Endodermal cell (in vitro differentiated cells): ENCODE results near the gene ETDC. TPM values are rescaled to one million over a fixed set of nuclear protein-coding genes. Genes with fewer than 3 reads are reported as not detected.
"Not testable (repeated sequence)": the region's sequence is repeated elsewhere in the genome, so short reads cannot be mapped to it uniquely, and the experiment has no call there.

ENCODE experiments used
- DNase-seq: peaks from one replicate; pipeline ENCODE4 v3.0.0-alpha.2; 2017
- H3K27ac ChIP-seq: 2 replicates; pipeline ENCODE4 v1.5.1; 2013; ENCODE audit warnings: mild to moderate bottlenecking, low read depth, low read length, moderate library complexity
- H3K27me3 ChIP-seq: 2 replicates; pipeline ENCODE4 v1.6.1; 2013; ENCODE audit warnings: mild to moderate bottlenecking, low read length, moderate library complexity; ENCODE audit not compliant: insufficient read depth, control insufficient read depth, poor library complexity, severe bottlenecking
- H3K36me3 ChIP-seq: 2 replicates; pipeline ENCODE4 v1.7.0; 2013; ENCODE audit warnings: mild to moderate bottlenecking, low read length, moderate library complexity; ENCODE audit not compliant: control insufficient read depth, insufficient read depth
- H3K4me1 ChIP-seq: one replicate; pipeline ENCODE4 v1.7.0; 2013; ENCODE audit warnings: low read length; ENCODE audit not compliant: control insufficient read depth, insufficient read depth
- H3K4me3 ChIP-seq: 2 replicates; pipeline ENCODE4 v1.5.1; 2013; ENCODE audit warnings: mild to moderate bottlenecking, low read length, moderate library complexity
- H3K9ac ChIP-seq: 2 replicates; pipeline ENCODE4 v1.6.1; 2013; ENCODE audit warnings: mild to moderate bottlenecking, low read length, moderate library complexity; ENCODE audit not compliant: poor library complexity, severe bottlenecking; ENCODE audit errors: extremely low read depth
- H3K9me3 ChIP-seq: 2 replicates; pipeline ENCODE4 v1.6.1; 2013; ENCODE audit warnings: mild to moderate bottlenecking, low read length, moderate library complexity; ENCODE audit not compliant: control insufficient read depth
- H3K27ac Mint-ChIP-seq: 2 replicates; pipeline ENCODE4 v1.8.0; 2020; ENCODE audit warnings: mixed read lengths
- H3K27me3 Mint-ChIP-seq: 2 replicates; pipeline ENCODE4 v1.8.0; 2021; ENCODE audit warnings: mild to moderate bottlenecking, mixed read lengths; ENCODE audit not compliant: insufficient read depth
- H3K36me3 Mint-ChIP-seq: 2 replicates; pipeline ENCODE4 v1.8.0; 2020; ENCODE audit warnings: low read depth, mixed read lengths
- H3K4me1 Mint-ChIP-seq: 2 replicates; pipeline ENCODE4 v1.8.0; 2020; ENCODE audit warnings: mixed read lengths
- H3K4me3 Mint-ChIP-seq: 2 replicates; pipeline ENCODE4 v1.8.0; 2020; ENCODE audit warnings: mild to moderate bottlenecking, moderate library complexity, mixed read lengths
- H3K9me3 Mint-ChIP-seq: 2 replicates; pipeline ENCODE4 v1.8.0; 2020; ENCODE audit warnings: mild to moderate bottlenecking, mixed read lengths
- WGBS, 2 experiments: methylation state at CpG; one replicate each; pipeline versions ENCODE4 v1.1.5 to v1.1.7; 2013; ENCODE audit warnings: missing lambda C conversion rate in 2 of 2, mixed read lengths in 1 of 2; ENCODE audit not compliant: insufficient coverage in 1 of 2, insufficient read length in 1 of 2; 5-methylcytosine and 5-hydroxymethylcytosine counted together
- total RNA-seq, 2 donors: library from RNA; stranded (reverse); fragmentation: NEBNext Ultra II Directional in 1 of 2; extraction: Animal tissue kit (Norgen Biotek cat#: 25700) in 1 of 2; gene quantifications; 2 replicates in 1 of 2; 3 replicates in 1 of 2; pipeline ENCODE4 v1.2.1, GENCODE V29; 2021
- TF ChIP-seq, protein P1 (sequence below): fragments of 200-600 bp; sonication (generic); conservative IDR thresholded peaks from 2 replicates; pipeline ENCODE4 v1.5.0; 2021; ENCODE audit warnings: antibody characterized with exemption, mild to moderate bottlenecking

Gene ETDC
- total RNA-seq, 2 donors from 2014 or later: not detected

DNA sequence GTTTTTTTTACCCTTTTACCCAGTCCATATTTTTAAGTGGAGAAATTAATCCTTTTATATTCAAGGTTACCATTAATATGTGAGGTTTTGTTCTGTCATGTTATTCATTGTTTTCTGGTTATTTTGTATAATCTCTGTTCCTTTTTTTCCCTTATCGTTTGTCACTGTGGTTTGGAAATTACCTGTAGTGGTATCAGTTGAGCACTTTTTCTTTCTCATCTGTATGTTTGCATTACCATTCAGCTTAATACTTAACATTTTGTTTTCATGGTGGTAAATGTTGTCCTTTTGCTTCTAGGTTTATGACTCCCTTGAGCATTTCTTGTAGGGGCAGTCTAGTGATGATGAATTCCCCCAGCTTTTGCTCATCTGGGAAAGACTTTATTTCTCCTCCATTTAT is 6.6 kb downstream of the ETDC start:
- Mint-ChIP-seq H3K27ac (no peak overlapping the region), H3K27me3 (no peaks in the 10 kb centered on the region), H3K9me3 (peaks cover 89% of the 10 kb centered on the region)

DNA sequence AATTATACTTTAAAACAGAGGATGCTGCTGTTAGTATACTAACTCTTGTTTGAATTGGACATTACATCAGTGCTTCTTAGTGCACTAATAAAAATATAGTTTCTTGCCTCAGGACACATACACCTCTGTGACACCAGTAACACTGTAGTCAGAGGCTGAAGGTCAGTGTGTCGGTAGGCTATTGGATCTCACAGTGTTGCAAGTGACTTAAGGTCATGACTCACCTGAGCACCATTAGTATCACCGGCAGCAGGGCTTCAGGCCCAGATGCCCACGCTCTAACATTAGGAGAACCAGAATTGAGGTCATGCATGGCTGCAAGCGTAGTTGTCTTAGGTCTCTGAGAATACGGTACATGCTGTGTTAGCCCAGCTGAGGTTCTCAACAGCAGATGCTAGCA is 15.2 kb downstream of the ETDC start:
- Histone ChIP-seq H3K4me1 (no peaks in the 10 kb centered on the region), H3K9ac (no peak overlapping the region), H3K27me3 (no peaks in the 10 kb centered on the region), H3K9me3 (peaks cover 17% of the 10 kb centered on the region), H3K27ac (no peak overlapping the region), H3K4me3 (no peak overlapping the region), H3K36me3 (no peaks in the 10 kb centered on the region)
- DNase-seq: no peak
- Mint-ChIP-seq H3K4me3 (no peak overlapping the region), H3K9me3 (peaks cover 73% of the 10 kb centered on the region), H3K27me3 (no peaks in the 10 kb centered on the region), H3K36me3 (peaks cover 36% of the 10 kb centered on the region), H3K27ac (no peak overlapping the region), H3K4me1 (no peaks in the 10 kb centered on the region)
- TF ChIP-seq, protein P1, sequence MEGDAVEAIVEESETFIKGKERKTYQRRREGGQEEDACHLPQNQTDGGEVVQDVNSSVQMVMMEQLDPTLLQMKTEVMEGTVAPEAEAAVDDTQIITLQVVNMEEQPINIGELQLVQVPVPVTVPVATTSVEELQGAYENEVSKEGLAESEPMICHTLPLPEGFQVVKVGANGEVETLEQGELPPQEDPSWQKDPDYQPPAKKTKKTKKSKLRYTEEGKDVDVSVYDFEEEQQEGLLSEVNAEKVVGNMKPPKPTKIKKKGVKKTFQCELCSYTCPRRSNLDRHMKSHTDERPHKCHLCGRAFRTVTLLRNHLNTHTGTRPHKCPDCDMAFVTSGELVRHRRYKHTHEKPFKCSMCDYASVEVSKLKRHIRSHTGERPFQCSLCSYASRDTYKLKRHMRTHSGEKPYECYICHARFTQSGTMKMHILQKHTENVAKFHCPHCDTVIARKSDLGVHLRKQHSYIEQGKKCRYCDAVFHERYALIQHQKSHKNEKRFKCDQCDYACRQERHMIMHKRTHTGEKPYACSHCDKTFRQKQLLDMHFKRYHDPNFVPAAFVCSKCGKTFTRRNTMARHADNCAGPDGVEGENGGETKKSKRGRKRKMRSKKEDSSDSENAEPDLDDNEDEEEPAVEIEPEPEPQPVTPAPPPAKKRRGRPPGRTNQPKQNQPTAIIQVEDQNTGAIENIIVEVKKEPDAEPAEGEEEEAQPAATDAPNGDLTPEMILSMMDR: no peak
- WGBS, 2 experiments: 72 to 100% methylated on average over 3 to 5 of the region's 5 CpGs

More for the DNA sequence above, 6.6 kb downstream of the ETDC start:
- Histone ChIP-seq H3K4me1 (no peaks in the 10 kb centered on the region), H3K36me3 (no peaks in the 10 kb centered on the region), H3K27me3 (no peaks in the 10 kb centered on the region), H3K9me3 (peaks cover 5% of the 10 kb centered on the region), H3K4me3 (no peak overlapping the region), H3K9ac (no peak overlapping the region), H3K27ac (no peak overlapping the region)
- H3K4me1 Mint-ChIP-seq: no peaks in the 10 kb centered on the region
- no CpG with 5 or more reads among the region's 1 CpG for WGBS, 2 experiments
- TF ChIP-seq, protein P1: no peak
- no peak for DNase-seq
- peaks cover 26% of the 10 kb centered on the region for H3K36me3 Mint-ChIP-seq
- H3K4me3 Mint-ChIP-seq: no peak overlapping the region

DNA sequence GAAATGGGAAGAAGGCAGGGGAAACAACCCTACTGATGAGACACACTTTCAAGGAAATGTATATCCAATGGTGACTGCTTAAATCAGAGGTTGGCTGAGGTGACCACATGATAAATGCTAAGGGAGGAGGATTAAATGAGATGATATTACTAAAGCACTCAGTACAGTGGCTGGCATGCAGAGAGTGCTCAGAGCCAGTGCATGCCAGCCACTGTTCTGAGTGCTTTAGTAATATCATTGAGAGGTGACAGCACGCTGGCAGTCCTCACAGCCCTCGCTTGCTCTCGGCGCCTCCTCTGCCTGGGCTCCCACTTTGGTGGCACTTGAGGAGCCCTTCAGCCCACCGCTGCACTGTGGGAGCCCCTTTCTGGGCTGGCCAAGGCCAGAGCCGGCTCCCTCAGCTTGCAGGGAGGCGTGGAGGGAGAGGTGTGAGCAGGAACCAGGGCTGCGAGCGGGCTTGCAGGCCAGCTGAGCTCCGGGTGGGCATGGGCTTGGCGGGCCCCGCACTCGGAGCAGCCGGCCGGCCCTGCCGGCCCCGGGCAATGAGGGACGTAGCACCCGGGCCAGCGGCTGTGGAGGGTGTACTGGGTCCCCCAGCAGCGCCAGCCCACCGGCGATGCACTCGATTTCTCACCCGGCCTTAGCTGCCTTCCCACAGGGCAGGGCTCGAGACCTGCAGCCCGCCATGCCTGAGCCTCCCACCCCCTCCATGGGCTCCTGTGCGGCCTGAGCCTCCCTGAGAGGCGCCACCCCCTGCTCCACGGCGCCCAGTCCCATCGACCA is 15.9 kb downstream of the ETDC start:
- peaks cover 17% of the 10 kb centered on the region for H3K9me3 ChIP-seq
- H3K9ac ChIP-seq, H3K4me3 ChIP-seq, H3K4me1 ChIP-seq, H3K27me3 ChIP-seq, H3K4me1 Mint-ChIP-seq, H3K27ac ChIP-seq, H3K36me3 ChIP-seq, H3K27me3 Mint-ChIP-seq, DNase-seq, H3K27ac Mint-ChIP-seq, H3K4me3 Mint-ChIP-seq: not testable (repeated sequence)
- peaks cover 36% of the 10 kb centered on the region for H3K36me3 Mint-ChIP-seq
- peaks cover 72% of the 10 kb centered on the region for H3K9me3 Mint-ChIP-seq
- WGBS, 2 experiments: 96% methylated on average over 25 of the region's 32 CpGs; no CpG with 5 or more reads in 1 of the 2 experiments
